H9 (cell line): ENCODE data around the gene XRN1. TPM values are rescaled to one million over a fixed set of nuclear protein-coding genes. Genes with fewer than 3 reads are reported as not detected.

Experiments used
- DNase-seq: peaks from one replicate; pipeline ENCODE4 v3.0.0-alpha.2; 2017
- H2AFZ ChIP-seq: one replicate; pipeline ENCODE4 v1.6.1; 2013; ENCODE audit warnings: mild to moderate bottlenecking, low read length, control low read depth, moderate library complexity
- H2AK5ac ChIP-seq: 2 replicates; pipeline ENCODE4 v1.6.1; 2013; ENCODE audit warnings: low read length, control low read depth, mixed read lengths; ENCODE audit not compliant: insufficient read length
- H2BK120ac ChIP-seq: one replicate; pipeline ENCODE4 v1.6.1; 2013; ENCODE audit warnings: low read depth, mild to moderate bottlenecking, low read length, control low read depth, inconsistent platforms; ENCODE audit not compliant: poor library complexity, severe bottlenecking
- H2BK12ac ChIP-seq: 2 replicates; pipeline ENCODE4 v1.6.1; 2013; ENCODE audit warnings: low read length, control low read depth, mixed read lengths, low read depth; ENCODE audit not compliant: insufficient read length
- H2BK15ac ChIP-seq: 2 replicates; pipeline ENCODE4 v1.6.1; 2013; ENCODE audit warnings: low read depth, low read length, control low read depth
- H2BK20ac ChIP-seq: one replicate; pipeline ENCODE4 v1.6.1; 2013; ENCODE audit warnings: low read depth, mild to moderate bottlenecking, low read length, control low read depth, inconsistent platforms; ENCODE audit not compliant: poor library complexity, severe bottlenecking
- H2BK5ac ChIP-seq: 2 replicates; pipeline ENCODE4 v1.6.1; 2013; ENCODE audit warnings: low read length, control low read depth, mixed read lengths; ENCODE audit not compliant: insufficient read length
- H3K14ac ChIP-seq: 2 replicates; pipeline ENCODE4 v1.6.1; 2013; ENCODE audit warnings: low read length, control low read depth; ENCODE audit not compliant: insufficient read depth
- H3K18ac ChIP-seq: 2 replicates; pipeline ENCODE4 v1.6.1; 2013; ENCODE audit warnings: low read depth, mild to moderate bottlenecking, mixed read lengths, low read length, control low read depth; ENCODE audit not compliant: insufficient read length
- H3K23ac ChIP-seq: 2 replicates; pipeline ENCODE4 v1.6.1; 2013; ENCODE audit warnings: low read length, control low read depth, mixed read lengths, low read depth; ENCODE audit not compliant: insufficient read length
- H3K23me2 ChIP-seq: 2 replicates; pipeline ENCODE4 v1.6.1; 2013; ENCODE audit warnings: low read depth, mild to moderate bottlenecking, mixed read lengths, low read length, control low read depth; ENCODE audit not compliant: insufficient read length, poor library complexity, severe bottlenecking
- H3K27ac ChIP-seq: 2 replicates; pipeline ENCODE4 v1.5.1; 2013; ENCODE audit warnings: low read length, control low read depth, mixed read lengths, low read depth; ENCODE audit not compliant: insufficient read length
- H3K27me3 ChIP-seq: 2 replicates; pipeline ENCODE4 v1.6.1; 2013; ENCODE audit warnings: low read length, control low read depth, inconsistent platforms; ENCODE audit not compliant: insufficient read depth
- H3K4ac ChIP-seq: 2 replicates; pipeline ENCODE4 v1.6.1; 2013; ENCODE audit warnings: low read depth, mild to moderate bottlenecking, control low read depth, inconsistent platforms, low read length, moderate library complexity
- H3K4me1 ChIP-seq: 2 replicates; pipeline ENCODE4 v1.6.1; 2013; ENCODE audit warnings: low read length, control low read depth, inconsistent platforms; ENCODE audit not compliant: insufficient read depth
- H3K4me2 ChIP-seq: 2 replicates; pipeline ENCODE4 v1.6.1; 2013; ENCODE audit warnings: low read length, control low read depth, mixed read lengths; ENCODE audit not compliant: insufficient read length, insufficient read depth
- H3K56ac ChIP-seq: 2 replicates; pipeline ENCODE4 v1.6.1; 2013; ENCODE audit warnings: low read depth, mild to moderate bottlenecking, mixed read lengths, low read length, control low read depth; ENCODE audit not compliant: insufficient read length
- H3K79me1 ChIP-seq: 2 replicates; pipeline ENCODE4 v1.6.1; 2013; ENCODE audit warnings: low read depth, mild to moderate bottlenecking, moderate library complexity, low read length, control low read depth, inconsistent platforms; ENCODE audit not compliant: insufficient read depth, poor library complexity, severe bottlenecking
- H3K79me2 ChIP-seq: 2 replicates; pipeline ENCODE4 v1.6.1; 2013; ENCODE audit warnings: low read length, control low read depth, inconsistent platforms; ENCODE audit not compliant: insufficient read depth
- H3K9ac ChIP-seq: 2 replicates; pipeline ENCODE4 v1.6.1; 2013; ENCODE audit warnings: low read length, control low read depth, mixed read lengths; ENCODE audit not compliant: insufficient read length; ENCODE audit errors: extremely low read depth
- H3K9me3 ChIP-seq: one replicate; pipeline ENCODE4 v1.6.1; 2013; ENCODE audit warnings: low read depth, low read length, inconsistent platforms; ENCODE audit not compliant: control insufficient read depth
- H3T11ph ChIP-seq: one replicate; pipeline ENCODE4 v1.6.1; 2013; ENCODE audit warnings: mild to moderate bottlenecking, low read length, control low read depth, inconsistent platforms
- H4K20me1 ChIP-seq: one replicate; pipeline ENCODE4 v1.6.1; 2013; ENCODE audit not compliant: control insufficient read depth, insufficient read length, insufficient read depth
- H4K5ac ChIP-seq: 2 replicates; pipeline ENCODE4 v1.6.1; 2013; ENCODE audit warnings: low read depth, mild to moderate bottlenecking, mixed read lengths, low read length, control low read depth; ENCODE audit not compliant: insufficient read length
- H4K8ac ChIP-seq: replicated peaks from 2 replicates; pipeline ENCODE4 v1.6.1; 2013; ENCODE audit warnings: low read length, control low read depth, mixed read lengths, low read depth; ENCODE audit not compliant: insufficient read length
- H4K91ac ChIP-seq: 2 replicates; pipeline ENCODE4 v1.6.1; 2013; ENCODE audit warnings: low read depth, mild to moderate bottlenecking, moderate library complexity, mixed read lengths, low read length, control low read depth; ENCODE audit not compliant: insufficient read length
- H3K27ac Mint-ChIP-seq, 3 experiments: 2 replicates in 2 of 3; 3 replicates in 1 of 3; pipeline ENCODE4 v1.8.0; 2020 to 2021; ENCODE audit warnings: mixed read lengths in 3 of 3, mild to moderate bottlenecking in 1 of 3, moderate library complexity in 1 of 3
- H3K27me3 Mint-ChIP-seq: 2 replicates; pipeline ENCODE4 v1.8.0; 2021; ENCODE audit warnings: low read depth, mild to moderate bottlenecking, moderate library complexity, mixed read lengths
- H3K36me3 Mint-ChIP-seq, 3 experiments: 2 replicates in 2 of 3; 3 replicates in 1 of 3; pipeline ENCODE4 v1.8.0; 2020 to 2021; ENCODE audit warnings: low read depth in 3 of 3, mixed read lengths in 3 of 3; ENCODE audit not compliant: insufficient read depth in 1 of 3
- H3K4me1 Mint-ChIP-seq, 2 experiments: 2 replicates each; pipeline ENCODE4 v1.8.0; 2020; ENCODE audit warnings: mixed read lengths in 2 of 2
- H3K4me3 Mint-ChIP-seq, 2 experiments: 2 replicates in 1 of 2; 3 replicates in 1 of 2; pipeline ENCODE4 v1.8.0; 2020 to 2021; ENCODE audit warnings: mild to moderate bottlenecking in 2 of 2, mixed read lengths in 2 of 2, moderate library complexity in 1 of 2
- H3K9me3 Mint-ChIP-seq, 2 experiments: 2 replicates in 1 of 2; 3 replicates in 1 of 2; pipeline ENCODE4 v1.8.0; 2020; ENCODE audit warnings: mild to moderate bottlenecking in 2 of 2, mixed read lengths in 2 of 2, moderate library complexity in 1 of 2
- CTCF ChIP-seq: fragments of 200-600 bp; sonication (generic); conservative IDR thresholded peaks from 3 replicates; pipeline ENCODE4 v1.8.0; 2021; ENCODE audit warnings: antibody characterized with exemption, mild to moderate bottlenecking
- WGBS: extraction: QIAGEN DNeasy Blood & Tissue Kit; methylation state at CpG from one replicate; pipeline ENCODE4 v1.1.7; 2013; ENCODE audit warnings: missing lambda C conversion rate, low lambda C conversion rate, mixed read lengths; ENCODE audit not compliant: insufficient read length; ENCODE audit errors: extremely low coverage; 5-methylcytosine and 5-hydroxymethylcytosine counted together
- total RNA-seq: library from RNA; stranded (reverse); gene quantifications from 2 replicates; pipeline ENCODE4 v1.2.1, GENCODE V29; 2021

The XRN1 gene
- total RNA-seq, 1 experiment from 2014 or later: 15.0 TPM

GRCh38 chr3:142267269-142267668, 180.6 kb downstream of the XRN1 start:
- no peaks in the 10 kb centered on the region for H3K4me1 ChIP-seq

More at GRCh38 chr3:142267269-142267668, 180.6 kb downstream of the XRN1 start:
- no peak for TF ChIP-seq CTCF
- H2BK15ac ChIP-seq: no peak overlapping the region
- no peak overlapping the region for H3K9ac ChIP-seq
- H2AK5ac ChIP-seq: no peak overlapping the region
- H2AFZ ChIP-seq: no peak overlapping the region
- H3K79me2 ChIP-seq: no peaks in the 10 kb centered on the region
- no peak overlapping the region for H2BK5ac ChIP-seq
- H3K27me3 ChIP-seq: no peaks in the 10 kb centered on the region
- H3K18ac ChIP-seq: no peak overlapping the region
- no peak overlapping the region for H3K27ac ChIP-seq
- no peak overlapping the region for H4K5ac ChIP-seq
- Mint-ChIP-seq H3K4me1 (peaks cover 3 to 6% of the 10 kb centered on the region in 2 experiments; a peak in 1 of 4 replicates), H3K9me3 (no peaks in the 10 kb centered on the region), H3K4me3 (no peak overlapping the region), H3K36me3 (no peaks in the 10 kb centered on the region), H3K27ac (no peak overlapping the region), H3K27me3 (no peaks in the 10 kb centered on the region)
- DNase-seq: no peak
- H3K56ac ChIP-seq: no peak overlapping the region
- no peak overlapping the region for H2BK12ac ChIP-seq
- H3K4me2 ChIP-seq: no peak overlapping the region
- no peak overlapping the region for H3K4ac ChIP-seq
- no peak overlapping the region for H3T11ph ChIP-seq
- no peaks in the 10 kb centered on the region for H3K79me1 ChIP-seq
- no peaks in the 10 kb centered on the region for H3K23me2 ChIP-seq
- no peak overlapping the region for H2BK20ac ChIP-seq
- H4K91ac ChIP-seq: no peak overlapping the region
- no CpG with 5 or more reads among the region's 2 CpGs for WGBS
- no peak overlapping the region for H3K14ac ChIP-seq
- no peak overlapping the region for H4K8ac ChIP-seq
- H3K23ac ChIP-seq: no peak overlapping the region
- H4K20me1 ChIP-seq: no peaks in the 10 kb centered on the region
- no peaks in the 10 kb centered on the region for H3K9me3 ChIP-seq
- no peak overlapping the region for H2BK120ac ChIP-seq
